RWPE2 (cell line): ENCODE data around the gene PTPRN2.

Experiments used
- ATAC-seq: fragments of 200-7000 bp; cut with Tn5 transposase; 3 replicates; pipeline ENCODE4 v1.9.1; 2021; ENCODE audit warnings: low read depth
- DNase-seq: peaks from one replicate; pipeline ENCODE4 v3.0.0-alpha.2; 2020; ENCODE audit warnings: low spot score
- H3K27ac ChIP-seq: fragments of 450-650 bp; 2 replicates; pipeline ENCODE4 v1.5.1; 2017; ENCODE audit warnings: mild to moderate bottlenecking; ENCODE audit not compliant: poor library complexity, severe bottlenecking
- H3K27me3 ChIP-seq: fragments of 250-450 bp; sonication (Bioruptor Pico); 2 replicates; pipeline ENCODE4 v1.5.1; 2021; ENCODE audit warnings: mild to moderate bottlenecking, moderate library complexity; ENCODE audit not compliant: insufficient read depth, poor library complexity, severe bottlenecking
- H3K36me3 ChIP-seq: fragments of 250-450 bp; sonication (Bioruptor Pico); 2 replicates; pipeline ENCODE4 v1.5.1; 2020; ENCODE audit warnings: low read depth, mild to moderate bottlenecking, moderate library complexity
- H3K4me1 ChIP-seq: fragments of 250-450 bp; sonication (Bioruptor Pico); 2 replicates; pipeline ENCODE4 v1.5.1; 2021; ENCODE audit warnings: mild to moderate bottlenecking, moderate library complexity; ENCODE audit not compliant: insufficient read depth, poor library complexity, severe bottlenecking
- H3K4me3 ChIP-seq: fragments of 250-450 bp; sonication (Bioruptor Pico); 2 replicates; pipeline ENCODE4 v1.5.1; 2021; ENCODE audit warnings: mild to moderate bottlenecking, moderate library complexity; ENCODE audit not compliant: severe bottlenecking
- H3K9me3 ChIP-seq: fragments of 250-450 bp; sonication (Bioruptor Pico); 2 replicates; pipeline ENCODE4 v1.5.1; 2021; ENCODE audit warnings: mild to moderate bottlenecking, moderate library complexity; ENCODE audit not compliant: severe bottlenecking
- CTCF ChIP-seq: fragments of 450-650 bp; IDR thresholded peaks from one replicate; pipeline ENCODE4 v1.5.1; 2017; ENCODE audit warnings: mild to moderate bottlenecking, moderate library complexity; ENCODE audit not compliant: poor library complexity, severe bottlenecking

PTPRN2 gene

GRCh38 chr7:157860406-157860805 lies 727.2 kb downstream of the PTPRN2 start:
- Histone ChIP-seq H3K4me1 (no peaks in the 10 kb centered on the region), H3K36me3 (no peaks in the 10 kb centered on the region), H3K4me3 (no peak overlapping the region), H3K9me3 (no peaks in the 10 kb centered on the region), H3K27me3 (no peaks in the 10 kb centered on the region), H3K27ac (no peak overlapping the region)
- ATAC-seq (no peak), DNase-seq (no peak)
- TF ChIP-seq CTCF = no peak

- no peak for DNase-seq
Measured at GRCh38 chr7:157859915-157860314, 727.7 kb downstream of the PTPRN2 start.

GRCh38 chr7:157857578-157858075 lies 730.0 kb downstream of the PTPRN2 start:
- no peak overlapping the region for H3K4me3 ChIP-seq
- no peaks in the 10 kb centered on the region for H3K9me3 ChIP-seq
- H3K36me3 ChIP-seq = no peaks in the 10 kb centered on the region
- H3K27ac ChIP-seq = no peak overlapping the region
- H3K4me1 ChIP-seq = no peaks in the 10 kb centered on the region
- H3K27me3 ChIP-seq = no peaks in the 10 kb centered on the region
- DNase-seq (peak; percentile 55), ATAC-seq (no peak)
- no peak for TF ChIP-seq CTCF

More at GRCh38 chr7:157859915-157860314, 727.7 kb downstream of the PTPRN2 start:
- Histone ChIP-seq H3K36me3 (no peaks in the 10 kb centered on the region), H3K27ac (no peak overlapping the region), H3K4me3 (no peak overlapping the region), H3K27me3 (no peaks in the 10 kb centered on the region), H3K9me3 (no peaks in the 10 kb centered on the region), H3K4me1 (no peaks in the 10 kb centered on the region)
- ATAC-seq = no peak
- TF ChIP-seq CTCF = no peak

- Histone ChIP-seq H3K4me1 (no peaks in the 10 kb centered on the region), H3K4me3 (no peak overlapping the region), H3K27me3 (no peaks in the 10 kb centered on the region), H3K9me3 (no peaks in the 10 kb centered on the region), H3K36me3 (no peaks in the 10 kb centered on the region), H3K27ac (no peak overlapping the region)
- ATAC-seq (no peak), DNase-seq (peak; percentile 14)
- TF ChIP-seq CTCF = no peak
Measured at GRCh38 chr7:157856873-157857577, 730.6 kb downstream of the PTPRN2 start.
